NT2/D1 (cell line): ENCODE measurements around the gene STK32B.

Experiments used
- SUZ12 ChIP-seq: IDR thresholded peaks from 2 replicates; pipeline ENCODE4 v1.6.1; 2011; ENCODE audit not compliant: insufficient read length, insufficient read depth; ENCODE audit errors: extremely low read depth
- YY1 ChIP-seq: IDR thresholded peaks from 2 replicates; pipeline ENCODE4 v1.6.1; 2011; ENCODE audit not compliant: insufficient read length, insufficient read depth

DNA sequence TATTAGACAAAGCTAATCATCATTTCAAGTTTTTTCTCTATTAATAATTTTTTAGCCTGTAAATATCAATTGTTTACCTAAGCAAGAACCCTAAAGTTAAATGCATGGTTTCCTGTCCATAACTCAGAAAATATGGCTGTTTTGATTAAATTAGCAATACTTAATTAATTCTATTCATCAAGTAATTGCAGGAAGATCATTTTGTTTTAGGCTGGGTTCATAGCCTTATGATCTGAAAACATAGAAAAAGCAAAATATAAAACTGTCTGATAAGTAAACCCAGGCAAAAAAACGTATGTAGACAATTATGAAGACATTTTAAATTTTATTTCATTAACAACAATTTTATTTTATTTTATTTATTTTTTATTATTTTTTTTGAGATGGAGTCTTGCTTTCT, 438.0 kb downstream of the STK32B start:
- TF ChIP-seq SUZ12, result no peak
- no peak for TF ChIP-seq YY1
